H7 (cell line): Measurements from ENCODE around the gene SDK1. TPM values are rescaled to one million over a fixed set of nuclear protein-coding genes. Genes with fewer than 3 reads are reported as not detected.

Experiments
- DNase-seq: peaks from one replicate; pipeline ENCODE4 v3.0.0; 2012
- H3K27me3 ChIP-seq: 2 replicates; pipeline ENCODE4 v1.6.0; 2011; ENCODE audit warnings: mild to moderate bottlenecking, low read length; ENCODE audit not compliant: control insufficient read depth, insufficient read depth
- H3K36me3 ChIP-seq: replicated peaks from 2 replicates; pipeline ENCODE4 v1.5.1; 2011; ENCODE audit warnings: low read length; ENCODE audit not compliant: control insufficient read depth, insufficient read depth
- H3K4me3 ChIP-seq: 2 replicates; pipeline ENCODE4 v1.5.1; 2011; ENCODE audit warnings: low read depth, mild to moderate bottlenecking, control low read depth, low read length, moderate library complexity; ENCODE audit not compliant: insufficient read depth
- total RNA-seq: library from RNA; depleted of rRNA; stranded (reverse); fragments of >200 nt; shearing (Covaris generic); gene quantifications from 2 replicates; pipeline ENCODE4 v1.2.3, GENCODE V29; 2014

Gene SDK1
- total RNA-seq, 1 experiment from 2014 or later = 2.4 TPM

DNA sequence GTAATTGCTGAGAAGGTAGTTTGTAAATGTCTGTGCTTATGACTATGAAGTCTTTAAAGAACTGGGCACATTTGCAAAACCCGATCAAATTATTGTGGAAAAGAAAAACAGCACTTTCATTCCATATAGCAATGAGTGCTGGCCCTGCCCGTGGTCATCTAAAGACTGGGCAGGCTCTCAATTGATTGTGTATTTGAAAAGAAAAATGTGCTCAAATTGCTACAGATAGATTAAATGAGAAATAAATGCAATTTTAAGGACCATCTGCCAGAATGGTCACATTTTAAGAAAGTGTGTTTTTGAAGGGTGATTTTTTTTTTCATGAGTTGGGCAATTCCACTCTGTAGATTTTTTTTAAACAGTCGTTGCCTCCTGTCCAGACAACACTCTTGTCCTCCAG, 672.2 kb downstream of the SDK1 start:
- Histone ChIP-seq H3K36me3 (no peaks in the 10 kb centered on the region; the same call in 1 of the 2 replicates), H3K4me3 (no peak overlapping the region), H3K27me3 (no peaks in the 10 kb centered on the region)
- DNase-seq = no peak

- DNase-seq = no peak
- no peak overlapping the region for H3K4me3 ChIP-seq
- H3K36me3 ChIP-seq = no peaks in the 10 kb centered on the region; the same call in 1 of the 2 replicates
- H3K27me3 ChIP-seq = no peaks in the 10 kb centered on the region
Measured at GRCh38 chr7:3974329-3974728, 673.3 kb downstream of the SDK1 start.

DNA sequence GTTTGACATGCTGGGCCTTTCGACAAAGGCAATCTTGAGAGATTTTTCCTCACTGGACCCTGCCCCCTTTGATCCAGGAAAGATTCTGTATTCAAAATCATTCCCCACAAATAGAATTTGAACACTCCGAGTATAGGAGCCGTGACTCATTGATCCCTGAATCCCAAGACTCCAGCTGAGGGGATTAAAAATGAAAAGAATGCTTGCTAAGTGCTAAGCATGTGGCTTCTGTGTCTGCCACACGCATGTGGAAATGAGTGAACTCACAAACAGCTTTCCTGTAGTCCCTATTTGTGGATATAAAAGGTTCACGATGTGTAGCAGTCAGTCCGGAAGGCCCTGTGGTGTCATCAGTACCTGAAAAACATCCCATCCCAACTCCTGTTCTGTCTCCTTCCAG, 674.3 kb downstream of the SDK1 start:
- Histone ChIP-seq H3K27me3 (no peaks in the 10 kb centered on the region), H3K4me3 (no peak overlapping the region), H3K36me3 (no peaks in the 10 kb centered on the region; the same call in 1 of the 2 replicates)
- DNase-seq = no peak

- no peaks in the 10 kb centered on the region for H3K27me3 ChIP-seq
- DNase-seq = no peak
- H3K36me3 ChIP-seq = no peaks in the 10 kb centered on the region; the same call in 1 of the 2 replicates
Measured at GRCh38 chr7:3977391-3977790, 676.3 kb downstream of the SDK1 start.

DNA sequence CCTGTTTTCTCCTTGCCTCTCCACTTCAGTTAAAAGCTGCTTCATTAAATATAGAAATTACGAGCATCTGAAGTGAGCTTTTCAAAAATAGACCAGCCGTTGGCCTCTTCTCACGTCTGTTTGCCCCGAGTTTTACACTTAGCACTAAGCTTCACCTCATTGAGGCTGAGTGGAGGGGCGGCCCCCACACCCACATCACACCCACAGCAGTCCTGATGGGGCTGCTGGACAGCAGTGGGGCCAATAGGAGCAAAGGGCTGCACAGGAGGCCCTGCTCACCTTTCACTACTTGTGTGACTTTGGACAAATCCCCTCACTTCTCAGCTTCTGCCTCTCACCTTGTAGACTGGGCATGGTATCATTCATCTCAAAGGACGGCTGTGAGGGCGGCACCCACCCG, 677.8 kb downstream of the SDK1 start:
- no peak for DNase-seq
- Histone ChIP-seq H3K36me3 (no peaks in the 10 kb centered on the region; the same call in 1 of the 2 replicates), H3K4me3 (no peak overlapping the region), H3K27me3 (no peaks in the 10 kb centered on the region)

More at GRCh38 chr7:3977391-3977790, 676.3 kb downstream of the SDK1 start:
- H3K4me3 ChIP-seq = no peak overlapping the region

GRCh38 chr7:3979611-3980299, 678.7 kb downstream of the SDK1 start:
- Histone ChIP-seq H3K4me3 (no peak overlapping the region), H3K36me3 (no peaks in the 10 kb centered on the region; the same call in 1 of the 2 replicates), H3K27me3 (no peaks in the 10 kb centered on the region)
- no peak for DNase-seq

GRCh38 chr7:3980300-3980643, 679.2 kb downstream of the SDK1 start:
- no peak overlapping the region for H3K4me3 ChIP-seq
- peak; percentile 70 for DNase-seq
- no peaks in the 10 kb centered on the region; the same call in 1 of the 2 replicates for H3K36me3 ChIP-seq
- no peaks in the 10 kb centered on the region for H3K27me3 ChIP-seq

- Histone ChIP-seq H3K4me3 (no peak overlapping the region), H3K27me3 (no peaks in the 10 kb centered on the region), H3K36me3 (no peaks in the 10 kb centered on the region)
- no peak for DNase-seq
Measured at GRCh38 chr7:3981281-3981680, 680.2 kb downstream of the SDK1 start.

GRCh38 chr7:3984456-3984855, 683.4 kb downstream of the SDK1 start:
- Histone ChIP-seq H3K4me3 (no peak overlapping the region), H3K27me3 (no peaks in the 10 kb centered on the region), H3K36me3 (no peaks in the 10 kb centered on the region)
- no peak for DNase-seq

DNA sequence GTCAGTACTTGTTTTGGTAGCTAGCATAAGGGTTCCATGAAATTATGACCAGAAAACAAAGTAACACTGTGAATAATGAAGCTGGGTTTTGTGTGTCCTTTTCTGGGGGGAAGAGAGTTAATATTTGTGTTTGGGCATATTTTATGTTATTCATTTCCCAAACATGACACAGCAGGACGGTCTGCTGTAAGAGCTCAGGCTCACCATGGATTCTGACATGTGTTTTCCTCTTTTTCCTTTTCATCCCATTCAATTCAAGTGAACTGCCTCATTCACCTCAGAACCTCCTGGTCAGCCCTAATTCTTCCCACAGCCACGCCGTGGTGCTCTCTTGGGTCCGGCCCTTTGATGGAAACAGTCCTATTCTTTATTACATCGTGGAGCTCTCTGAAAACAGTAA, 685.9 kb downstream of the SDK1 start:
- no peaks in the 10 kb centered on the region for H3K27me3 ChIP-seq
- H3K4me3 ChIP-seq = no peak overlapping the region
- DNase-seq = no peak
- no peaks in the 10 kb centered on the region for H3K36me3 ChIP-seq

DNA sequence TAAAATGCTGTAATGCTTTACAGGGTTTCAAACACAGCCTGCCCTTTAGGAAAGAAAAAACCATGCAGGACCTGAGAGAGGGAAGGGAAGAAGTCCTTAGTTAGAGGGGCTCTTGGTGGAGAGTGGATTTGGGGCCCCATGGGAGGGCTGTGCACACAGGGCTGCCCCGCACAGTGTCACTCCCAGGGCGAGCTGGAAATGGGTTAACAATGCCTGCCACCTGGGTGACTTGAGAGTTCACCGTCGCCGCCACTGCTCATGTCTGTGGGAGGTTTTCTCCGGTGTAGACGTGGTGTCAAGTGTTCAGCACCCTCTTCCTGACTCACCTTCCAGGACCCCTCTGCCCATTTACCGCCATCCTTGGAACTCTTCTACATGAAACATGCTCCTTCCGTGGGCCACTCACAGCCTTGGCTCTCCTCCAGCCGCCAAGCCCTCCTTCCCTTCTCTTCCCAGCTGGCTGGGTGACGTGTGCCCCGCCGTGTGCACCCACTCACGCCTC, 686.4 kb downstream of the SDK1 start:
- Histone ChIP-seq H3K4me3 (no peak overlapping the region), H3K27me3 (no peaks in the 10 kb centered on the region), H3K36me3 (no peaks in the 10 kb centered on the region)
- no peak for DNase-seq

DNA sequence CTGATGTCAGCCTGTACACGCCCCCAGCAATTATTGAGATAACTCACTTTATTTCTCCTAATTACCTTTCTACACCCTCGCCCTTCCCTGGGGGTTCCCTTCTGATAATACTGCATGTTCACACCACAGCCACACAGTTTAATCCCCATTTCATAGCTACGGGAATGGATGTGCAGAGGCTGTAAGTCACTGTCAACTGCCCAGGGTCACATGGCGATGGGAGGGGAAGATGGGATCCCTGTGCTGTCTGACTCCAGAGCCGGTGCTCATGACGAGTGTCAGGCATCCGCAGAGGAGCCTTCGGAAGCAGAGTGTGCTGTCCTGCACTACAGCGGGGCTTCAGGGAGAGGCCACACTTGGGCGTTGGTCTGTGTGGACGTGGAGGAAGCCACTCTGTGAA, 688.7 kb downstream of the SDK1 start:
- H3K27me3 ChIP-seq = no peaks in the 10 kb centered on the region
- H3K36me3 ChIP-seq = no peaks in the 10 kb centered on the region
- no peak overlapping the region for H3K4me3 ChIP-seq
- no peak for DNase-seq

- no peak for DNase-seq
- no peak overlapping the region for H3K4me3 ChIP-seq
- H3K36me3 ChIP-seq = no peaks in the 10 kb centered on the region
- no peaks in the 10 kb centered on the region for H3K27me3 ChIP-seq
Measured at GRCh38 chr7:3991731-3992231, 690.7 kb downstream of the SDK1 start.

- no peak overlapping the region for H3K4me3 ChIP-seq
- H3K27me3 ChIP-seq = no peaks in the 10 kb centered on the region
- no peak for DNase-seq
- no peaks in the 10 kb centered on the region for H3K36me3 ChIP-seq
Measured at GRCh38 chr7:3992841-3993240, 691.8 kb downstream of the SDK1 start.

DNA sequence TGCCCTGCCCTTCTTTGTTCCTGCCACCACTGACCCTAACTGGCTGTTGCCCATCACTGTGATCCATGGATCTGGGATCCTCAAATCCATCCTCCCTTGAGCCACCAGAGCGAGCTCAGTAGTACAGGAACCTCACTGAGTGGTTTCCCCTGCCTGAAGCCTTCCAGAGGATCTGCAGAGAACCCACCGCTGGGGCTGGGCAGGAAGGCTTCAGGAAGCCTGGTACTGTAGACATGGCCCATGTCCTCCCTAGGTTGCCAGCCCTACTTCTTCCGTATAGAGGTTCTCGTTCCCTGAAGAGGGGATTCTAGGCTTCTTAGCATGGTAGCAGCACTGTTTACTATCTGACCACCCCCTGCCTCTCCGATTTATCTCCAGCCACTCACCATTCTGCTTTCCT, 693.7 kb downstream of the SDK1 start:
- no peak overlapping the region for H3K4me3 ChIP-seq
- DNase-seq = no peak

More for the DNA sequence above, 693.7 kb downstream of the SDK1 start:
- Histone ChIP-seq H3K27me3 (no peaks in the 10 kb centered on the region), H3K36me3 (no peaks in the 10 kb centered on the region)
